ENCODE results near the gene MATN4. TPM values are rescaled to one million over a fixed set of nuclear protein-coding genes. Genes with fewer than 3 reads are reported as not detected.

Gene MATN4
- total RNA-seq, 5 donors from 2014 or later (not counting 1 experiment from before 2014, with no cell fraction given): not detected

DNA sequence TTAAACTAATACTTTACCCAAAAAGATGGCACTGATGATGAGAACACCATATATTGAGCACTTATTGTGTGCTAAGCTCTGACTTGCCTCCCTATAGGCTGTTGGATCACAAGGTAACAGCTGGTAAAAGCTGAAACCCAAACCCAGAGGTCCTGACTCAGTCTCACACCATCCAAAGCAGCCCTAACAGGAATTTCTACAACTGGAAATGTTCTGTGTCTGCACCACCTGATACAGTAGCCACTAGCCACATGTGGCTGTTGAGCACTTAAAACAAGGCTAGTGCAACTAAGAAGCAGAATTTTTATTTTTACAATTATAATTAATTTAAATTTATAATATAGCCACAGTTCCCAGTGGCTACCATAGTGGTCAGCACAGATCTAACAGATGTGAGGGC is 15.6 kb upstream of the MATN4 start:
- ATAC-seq (replicated peaks in 1 of 4) (no peak), DNase-seq (no peak)
- Histone ChIP-seq H3K27ac (ENCODE audit: low read length) (no peak overlapping the region), H3K4me1 (ENCODE audit: control insufficient read depth in 1 of 2, extremely low read depth in 1 of 2, insufficient read depth in 2 of 2, low read length in 2 of 2) (peaks cover 13 to 30% of the 10 kb centered on the region in 2 experiments), H3K4me3 (ENCODE audit: control insufficient read depth in 1 of 2, extremely low read depth in 1 of 2, low read length in 1 of 2) (no peak overlapping the region), H3K27me3 (replicated peaks in 1 of 2; ENCODE audit: control insufficient read depth in 2 of 2, extremely low read depth in 1 of 2, insufficient read depth in 2 of 2, low read length in 1 of 2) (no peaks in the 10 kb centered on the region), H3K36me3 (ENCODE audit: control insufficient read depth in 2 of 2, extremely low read depth in 1 of 2, insufficient read depth in 1 of 2, low read length in 1 of 2) (no peaks in the 10 kb centered on the region), H3K9me3 (no peaks in the 10 kb centered on the region)
- ChIA-PET POLR2A (no interaction called here), CTCF (interaction anchor here in 1 of 2 donors (0.6 kb wide), 1 partner anchor 31 kb away, joined by 3 read pairs; no protein-coding TSS in a partner anchor)
- no peaks in the 10 kb centered on the region for H3K27me3 Mint-ChIP-seq
- H3K27ac Mint-ChIP-seq: no peak overlapping the region
- H3K36me3 Mint-ChIP-seq: no peaks in the 10 kb centered on the region
- H3K9me3 Mint-ChIP-seq: no peaks in the 10 kb centered on the region
- peaks cover 16 to 22% (median 21%) of the 10 kb centered on the region in 3 donors for H3K4me1 Mint-ChIP-seq
- no peak overlapping the region for H3K4me3 Mint-ChIP-seq

DNA sequence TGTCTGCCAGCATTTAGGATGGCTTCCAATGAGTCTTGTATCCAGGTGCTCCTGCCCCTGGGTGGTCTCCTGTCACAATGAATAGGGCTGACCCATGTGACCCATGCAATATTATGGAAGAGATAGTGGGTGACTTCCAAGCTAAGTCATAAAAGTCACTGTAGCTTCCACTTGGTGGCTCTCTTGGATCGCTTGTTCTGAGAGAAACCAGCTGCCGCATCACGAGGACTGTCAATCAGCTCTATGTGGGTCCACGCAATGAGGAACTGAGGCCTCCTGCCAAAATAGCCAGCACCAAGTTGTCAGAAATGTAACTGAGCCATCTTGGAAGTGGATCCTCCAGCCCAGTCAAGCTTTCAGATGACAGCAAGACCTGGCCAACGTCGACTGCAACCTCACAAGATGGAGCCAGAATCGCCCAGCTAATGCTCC is 14.9 kb upstream of the MATN4 start:
- DNase-seq: peak in 1 of 35 experiments; percentile 15
- 60% methylated on average over 4 of the region's 7 CpGs for WGBS (ENCODE audit: insufficient coverage)
- no peak overlapping the region for H3K4me3 Mint-ChIP-seq
- no peak for ATAC-seq (replicated peaks in 1 of 4)
- no peak overlapping the region for H3K27ac ChIP-seq (ENCODE audit: low read length)
- ChIA-PET POLR2A (no interaction called here), CTCF (interaction anchor here (1.1 to 5.7 kb wide), 3 partner anchors 114 to 448 kb away, joined by 5 to 51 read pairs (median 6); no protein-coding TSS in a partner anchor)
- no peaks in the 10 kb centered on the region for H3K36me3 ChIP-seq (ENCODE audit: control insufficient read depth in 2 of 2, extremely low read depth in 1 of 2, insufficient read depth in 1 of 2, low read length in 1 of 2)
- no peak overlapping the region for H3K4me3 ChIP-seq (ENCODE audit: control insufficient read depth in 1 of 2, extremely low read depth in 1 of 2, low read length in 1 of 2)
- no peaks in the 10 kb centered on the region for H3K27me3 ChIP-seq (replicated peaks in 1 of 2; ENCODE audit: control insufficient read depth in 2 of 2, extremely low read depth in 1 of 2, insufficient read depth in 2 of 2, low read length in 1 of 2)
- peaks cover 21 to 27% (median 27%) of the 10 kb centered on the region in 3 donors for H3K4me1 Mint-ChIP-seq
- H3K27me3 Mint-ChIP-seq: no peaks in the 10 kb centered on the region
- H3K9me3 Mint-ChIP-seq: no peaks in the 10 kb centered on the region
- H3K9me3 ChIP-seq: no peaks in the 10 kb centered on the region
- peaks cover 13 to 33% of the 10 kb centered on the region in 2 experiments for H3K4me1 ChIP-seq (ENCODE audit: control insufficient read depth in 1 of 2, extremely low read depth in 1 of 2, insufficient read depth in 2 of 2, low read length in 2 of 2)
- no peak overlapping the region for H3K27ac Mint-ChIP-seq
- no peaks in the 10 kb centered on the region for H3K36me3 Mint-ChIP-seq

DNA sequence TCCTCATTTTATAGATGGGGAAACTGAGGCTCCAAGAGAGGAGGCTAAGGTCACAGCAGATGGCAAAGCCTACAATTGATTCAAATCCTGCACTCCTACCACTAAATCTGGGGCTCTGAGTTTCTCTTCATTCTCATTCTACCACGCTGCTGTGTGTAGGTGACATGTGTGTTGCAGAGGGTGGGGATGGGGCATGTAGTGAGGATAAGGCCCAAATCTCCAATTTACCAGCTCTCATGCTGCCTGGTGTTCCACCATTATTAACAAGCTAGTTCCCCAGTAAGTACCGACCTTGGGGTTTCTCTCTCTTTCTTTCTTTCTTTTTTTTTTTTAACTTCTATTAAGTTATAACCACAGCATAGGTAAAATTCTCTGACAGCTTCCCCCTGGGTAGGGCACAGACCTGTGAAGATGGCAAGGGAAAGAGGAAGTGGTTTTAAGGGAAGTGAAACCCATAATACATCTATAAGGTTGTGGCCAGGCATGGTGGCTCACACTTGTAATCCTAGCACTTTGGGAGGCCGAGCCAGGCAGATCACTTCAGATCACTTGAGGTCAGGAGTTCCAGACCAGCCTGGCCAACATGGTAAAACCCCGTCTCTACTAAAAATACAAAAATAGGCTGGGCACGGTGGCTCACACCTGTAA is 13.0 kb upstream of the MATN4 start:
- Mint-ChIP-seq H3K4me3 (peak overlapping the region in 1 of 3 donors; percentile 1), H3K27ac (peak overlapping the region in 1 of 2 donors; percentile 55), H3K9me3 (no peaks in the 10 kb centered on the region), H3K4me1 (peaks cover 21 to 32% (median 30%) of the 10 kb centered on the region in 3 donors), H3K36me3 (no peaks in the 10 kb centered on the region), H3K27me3 (peaks cover 5 to 7% of the 10 kb centered on the region in 2 donors)
- Histone ChIP-seq H3K27ac (ENCODE audit: low read length) (no peak overlapping the region), H3K4me3 (ENCODE audit: control insufficient read depth in 1 of 2, extremely low read depth in 1 of 2, low read length in 1 of 2) (no peak overlapping the region), H3K4me1 (ENCODE audit: control insufficient read depth in 1 of 2, extremely low read depth in 1 of 2, insufficient read depth in 2 of 2, low read length in 2 of 2) (peaks cover 13 to 33% of the 10 kb centered on the region in 2 experiments), H3K36me3 (ENCODE audit: control insufficient read depth in 2 of 2, extremely low read depth in 1 of 2, insufficient read depth in 1 of 2, low read length in 1 of 2) (no peaks in the 10 kb centered on the region), H3K27me3 (replicated peaks in 1 of 2; ENCODE audit: control insufficient read depth in 2 of 2, extremely low read depth in 1 of 2, insufficient read depth in 2 of 2, low read length in 1 of 2) (peaks cover under 1 to 12% of the 10 kb centered on the region in 2 experiments), H3K9me3 (no peaks in the 10 kb centered on the region)
- POLR2A ChIA-PET: no interaction called here
- ATAC-seq (replicated peaks in 1 of 4) (peak in 3 of 4 experiments; percentile 64 to 86 (median 70)), DNase-seq (peak in 4 of 35 experiments; percentile 6 to 43 (median 13))
- CTCF ChIA-PET: interaction anchor here (0.9 to 5.7 kb wide), 4 partner anchors 41 to 450 kb away, joined by 3 to 51 read pairs (median 4); partner anchors contain the start of gene SYS1 (in 1 of the 2)
- WGBS (ENCODE audit: insufficient coverage): 30% methylated on average over 2 of the region's 5 CpGs

DNA sequence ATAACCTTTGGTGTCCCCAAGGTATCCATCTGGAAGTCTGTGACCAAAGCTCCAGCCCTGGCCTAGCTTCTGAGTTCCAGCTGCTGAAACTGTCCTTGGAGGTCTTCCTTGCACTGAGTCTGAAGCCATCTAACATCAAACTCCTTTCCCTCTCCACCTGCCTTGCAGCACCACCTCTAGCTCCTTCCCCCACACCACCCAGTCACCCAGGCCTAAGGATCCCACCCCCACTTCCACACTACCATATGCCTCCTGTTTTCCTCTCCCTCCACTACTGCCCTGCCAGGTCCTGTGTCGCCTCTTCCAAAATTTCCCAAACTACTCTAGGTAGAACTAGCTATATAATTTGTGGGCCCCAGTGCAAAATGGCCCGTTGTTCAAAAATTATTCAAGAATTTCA is 10.8 kb upstream of the MATN4 start:
- no peak for DNase-seq
- Histone ChIP-seq H3K9me3 (no peaks in the 10 kb centered on the region), H3K4me1 (ENCODE audit: control insufficient read depth in 1 of 2, extremely low read depth in 1 of 2, insufficient read depth in 2 of 2, low read length in 2 of 2) (peaks cover 13 to 33% of the 10 kb centered on the region in 2 experiments), H3K4me3 (ENCODE audit: control insufficient read depth in 1 of 2, extremely low read depth in 1 of 2, low read length in 1 of 2) (no peak overlapping the region), H3K27ac (ENCODE audit: low read length) (no peak overlapping the region), H3K27me3 (replicated peaks in 1 of 2; ENCODE audit: control insufficient read depth in 2 of 2, extremely low read depth in 1 of 2, insufficient read depth in 2 of 2, low read length in 1 of 2) (peaks cover 2 to 22% of the 10 kb centered on the region in 2 experiments), H3K36me3 (ENCODE audit: control insufficient read depth in 2 of 2, extremely low read depth in 1 of 2, insufficient read depth in 1 of 2, low read length in 1 of 2) (no peaks in the 10 kb centered on the region)
- ATAC-seq (replicated peaks in 1 of 4): no peak
- no peaks in the 10 kb centered on the region for H3K36me3 Mint-ChIP-seq
- peaks cover 21 to 38% (median 30%) of the 10 kb centered on the region in 3 donors for H3K4me1 Mint-ChIP-seq
- CTCF ChIA-PET: interaction anchor here (0.6 to 5.7 kb wide), 19 partner anchors 25 to 1170 kb away, joined by 3 to 51 read pairs (median 4); partner anchors contain the start of gene SYS1 (in 1 of the 2)
- no peaks in the 10 kb centered on the region for H3K9me3 Mint-ChIP-seq
- WGBS (ENCODE audit: insufficient coverage): no CpG with 5 or more reads among the region's 2 CpGs
- peak overlapping the region; percentile 12 to 31 for H3K27ac Mint-ChIP-seq
- peak overlapping the region in 1 of 3 donors; percentile 17 for H3K4me3 Mint-ChIP-seq
- POLR2A ChIA-PET: interaction anchor here (0.6 to 1.2 kb wide), 3 partner anchors 33 to 1166 kb away, joined by 3 to 5 read pairs (median 3); no protein-coding TSS in a partner anchor
- peaks cover 21 to 26% of the 10 kb centered on the region in 2 donors for H3K27me3 Mint-ChIP-seq

DNA sequence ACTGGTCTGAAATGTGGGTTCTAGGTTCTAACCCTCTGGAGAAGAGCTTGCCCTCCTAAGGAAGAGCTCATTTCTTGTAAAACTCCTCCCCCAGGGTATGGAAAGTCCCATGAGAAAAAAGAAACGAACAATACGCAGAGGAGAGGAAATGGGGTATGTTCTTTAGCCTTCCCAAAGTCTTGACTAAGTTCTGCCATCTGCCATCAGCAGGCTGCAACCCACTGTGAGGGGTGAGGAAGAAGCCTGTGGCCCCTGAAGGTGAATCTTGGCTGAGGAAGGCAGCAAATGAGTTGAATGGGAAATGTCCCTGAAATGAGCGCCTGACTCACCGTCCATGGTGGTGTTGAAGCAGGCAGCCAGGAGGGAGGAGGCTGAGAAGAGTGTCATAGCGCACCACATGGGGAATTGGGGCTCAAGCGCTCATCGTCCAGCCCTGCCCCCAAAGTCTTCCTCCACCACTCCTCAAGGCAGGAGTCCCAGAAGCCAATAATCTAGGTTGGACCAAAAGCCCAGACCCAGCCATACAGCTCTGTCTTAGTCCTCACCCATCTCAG is 10.4 kb upstream of the MATN4 start:
- ChIA-PET POLR2A (interaction anchor here in 1 of 2 donors (0.6 kb wide), 1 partner anchor 1166 kb away, joined by 5 read pairs; no protein-coding TSS in a partner anchor), CTCF (interaction anchor here (0.6 to 5.7 kb wide), 19 partner anchors 24 to 1169 kb away, joined by 3 to 51 read pairs (median 4); partner anchors contain the start of gene SYS1 (in 1 of the 2))
- Mint-ChIP-seq H3K27ac (no peak overlapping the region), H3K9me3 (no peaks in the 10 kb centered on the region), H3K4me3 (no peak overlapping the region), H3K4me1 (peaks cover 21 to 38% (median 30%) of the 10 kb centered on the region in 3 donors), H3K27me3 (peaks cover 26 to 30% of the 10 kb centered on the region in 2 donors), H3K36me3 (no peaks in the 10 kb centered on the region)
- WGBS (ENCODE audit: insufficient coverage): 69% methylated on average over 2 of the region's 7 CpGs
- H3K4me1 ChIP-seq (ENCODE audit: control insufficient read depth in 1 of 2, extremely low read depth in 1 of 2, insufficient read depth in 2 of 2, low read length in 2 of 2): peaks cover 13 to 33% of the 10 kb centered on the region in 2 experiments
- DNase-seq (no peak), ATAC-seq (replicated peaks in 1 of 4) (no peak)
- H3K4me3 ChIP-seq (ENCODE audit: control insufficient read depth in 1 of 2, extremely low read depth in 1 of 2, low read length in 1 of 2): no peak overlapping the region
- H3K27me3 ChIP-seq (replicated peaks in 1 of 2; ENCODE audit: control insufficient read depth in 2 of 2, extremely low read depth in 1 of 2, insufficient read depth in 2 of 2, low read length in 1 of 2): peaks cover 2 to 27% of the 10 kb centered on the region in 2 experiments
- H3K36me3 ChIP-seq (ENCODE audit: control insufficient read depth in 2 of 2, extremely low read depth in 1 of 2, insufficient read depth in 1 of 2, low read length in 1 of 2): no peaks in the 10 kb centered on the region
- H3K27ac ChIP-seq (ENCODE audit: low read length): no peak overlapping the region
- no peaks in the 10 kb centered on the region for H3K9me3 ChIP-seq

DNA sequence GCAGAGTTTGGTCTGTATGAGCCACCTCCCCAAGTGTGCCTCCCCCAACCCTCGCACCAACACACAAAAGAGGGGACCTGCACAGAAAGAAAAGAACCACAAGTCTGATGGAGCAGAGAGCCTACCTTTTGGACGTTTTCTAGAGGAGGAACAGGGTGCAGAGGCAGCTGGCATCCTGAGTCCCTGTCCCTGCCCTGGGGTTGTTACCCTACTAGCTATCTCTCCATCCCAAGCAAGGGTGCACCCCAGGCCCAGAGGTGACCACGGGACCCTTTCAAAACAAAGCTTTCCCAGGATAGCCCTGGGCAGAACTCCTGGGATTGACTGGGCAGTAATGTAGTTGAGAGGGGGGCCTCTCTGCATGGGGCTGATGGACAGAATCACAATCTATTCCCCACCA is 9.7 kb upstream of the MATN4 start:
- ATAC-seq (replicated peaks in 1 of 4): no peak
- H3K4me3 Mint-ChIP-seq: no peak overlapping the region
- H3K36me3 ChIP-seq (ENCODE audit: control insufficient read depth in 2 of 2, extremely low read depth in 1 of 2, insufficient read depth in 1 of 2, low read length in 1 of 2): no peaks in the 10 kb centered on the region
- H3K27me3 ChIP-seq (replicated peaks in 1 of 2; ENCODE audit: control insufficient read depth in 2 of 2, extremely low read depth in 1 of 2, insufficient read depth in 2 of 2, low read length in 1 of 2): peaks cover 4 to 34% of the 10 kb centered on the region in 2 experiments
- peaks cover 13 to 33% of the 10 kb centered on the region in 2 experiments for H3K4me1 ChIP-seq (ENCODE audit: control insufficient read depth in 1 of 2, extremely low read depth in 1 of 2, insufficient read depth in 2 of 2, low read length in 2 of 2)
- H3K4me3 ChIP-seq (ENCODE audit: control insufficient read depth in 1 of 2, extremely low read depth in 1 of 2, low read length in 1 of 2): no peak overlapping the region
- peaks cover 28 to 32% of the 10 kb centered on the region in 2 donors for H3K27me3 Mint-ChIP-seq
- 80% methylated on average over 1 of the region's 3 CpGs for WGBS (ENCODE audit: insufficient coverage)
- H3K9me3 Mint-ChIP-seq: no peaks in the 10 kb centered on the region
- no peak overlapping the region for H3K27ac Mint-ChIP-seq
- CTCF ChIA-PET: interaction anchor here (0.6 to 5.7 kb wide), 8 partner anchors 18 to 454 kb away, joined by 4 to 51 read pairs (median 8); no protein-coding TSS in a partner anchor
- H3K9me3 ChIP-seq: no peaks in the 10 kb centered on the region
- POLR2A ChIA-PET: no interaction called here
- no peaks in the 10 kb centered on the region for H3K36me3 Mint-ChIP-seq
- peaks cover 21 to 38% (median 30%) of the 10 kb centered on the region in 3 donors for H3K4me1 Mint-ChIP-seq
- DNase-seq: no peak
- H3K27ac ChIP-seq (ENCODE audit: low read length): no peak overlapping the region

All from T-cell (primary cell).